GM10248 (cell line): ENCODE measurements around the gene EXD2.
"Not testable (repeated sequence)": the region's sequence is repeated elsewhere in the genome, so short reads cannot be mapped to it uniquely, and the experiment has no call there.

Source experiments
- CTCF ChIA-PET: fragments of 300-600 bp; sonication (Branson Sonifier 250); formaldehyde crosslinking; extraction: SDS; loops from one replicate; lab custom pipeline; 2021; ENCODE audit warnings: antibody characterized with exemption; lab: Yijun Ruan, JAX
- POLR2A ChIA-PET: fragments of 350-650 bp; sonication (Branson Sonifier 250); formaldehyde crosslinking; extraction: SDS; loops from one replicate; lab custom pipeline; 2020; ENCODE audit warnings: antibody characterized with exemption; lab: Yijun Ruan, JAX
- DNase-seq: peaks from one replicate; pipeline ENCODE4 v3.0.0; 2012; ENCODE audit errors: extremely low spot score
- CTCF ChIP-seq: IDR thresholded peaks from 2 replicates; pipeline ENCODE4 v1.5.1; 2012; ENCODE audit warnings: mild to moderate bottlenecking, low read depth; ENCODE audit errors: extremely low read depth, missing control alignments, control extremely low read depth

Gene EXD2

GRCh38 chr14:69275331-69275730, 84.0 kb downstream of the EXD2 start:
- no peak for TF ChIP-seq CTCF
- no peak for DNase-seq
- POLR2A ChIA-PET, result no interaction called here
- CTCF ChIA-PET, result interaction anchor here (1.0 to 2.5 kb wide), 4 partner anchors 8 to 32 kb away, joined by 3 to 5 read pairs (median 4); no protein-coding TSS in a partner anchor

GRCh38 chr14:69277356-69277755, 86.1 kb downstream of the EXD2 start:
- DNase-seq, CTCF ChIA-PET, POLR2A ChIA-PET: not testable (repeated sequence)

DNA sequence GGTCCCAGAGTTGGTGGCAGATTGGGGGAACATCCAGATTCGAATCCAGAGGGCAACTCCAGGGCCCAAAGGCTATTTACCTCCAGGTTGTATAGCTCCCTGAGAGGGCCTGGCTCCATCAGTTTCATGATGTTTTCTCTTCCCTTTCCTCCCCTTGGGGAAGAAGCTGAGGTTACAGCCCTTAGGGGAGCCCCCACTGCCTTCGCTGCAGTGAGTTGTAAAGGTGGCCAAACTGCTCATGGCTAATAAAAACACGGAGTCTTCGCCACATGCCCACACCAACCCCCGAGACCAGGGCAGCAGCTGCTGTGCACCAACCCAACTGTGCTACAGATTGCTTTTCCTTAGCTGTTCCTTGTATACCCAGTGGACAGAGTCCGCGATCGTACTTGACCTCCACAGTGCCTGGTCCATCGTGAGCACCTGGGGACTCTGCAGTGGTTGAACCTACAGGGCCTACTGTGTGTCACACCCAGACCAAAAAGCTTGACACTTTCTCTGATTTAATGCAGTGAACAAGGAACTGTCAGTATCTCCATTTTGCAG, 89.5 kb downstream of the EXD2 start:
- no peak for TF ChIP-seq CTCF
- CTCF ChIA-PET, result interaction anchor here (0.7 to 1.3 kb wide), 4 partner anchors 17 to 64 kb away, joined by 3 to 4 read pairs (median 3); no protein-coding TSS in a partner anchor
- no peak for DNase-seq
- POLR2A ChIA-PET, result no interaction called here

DNA sequence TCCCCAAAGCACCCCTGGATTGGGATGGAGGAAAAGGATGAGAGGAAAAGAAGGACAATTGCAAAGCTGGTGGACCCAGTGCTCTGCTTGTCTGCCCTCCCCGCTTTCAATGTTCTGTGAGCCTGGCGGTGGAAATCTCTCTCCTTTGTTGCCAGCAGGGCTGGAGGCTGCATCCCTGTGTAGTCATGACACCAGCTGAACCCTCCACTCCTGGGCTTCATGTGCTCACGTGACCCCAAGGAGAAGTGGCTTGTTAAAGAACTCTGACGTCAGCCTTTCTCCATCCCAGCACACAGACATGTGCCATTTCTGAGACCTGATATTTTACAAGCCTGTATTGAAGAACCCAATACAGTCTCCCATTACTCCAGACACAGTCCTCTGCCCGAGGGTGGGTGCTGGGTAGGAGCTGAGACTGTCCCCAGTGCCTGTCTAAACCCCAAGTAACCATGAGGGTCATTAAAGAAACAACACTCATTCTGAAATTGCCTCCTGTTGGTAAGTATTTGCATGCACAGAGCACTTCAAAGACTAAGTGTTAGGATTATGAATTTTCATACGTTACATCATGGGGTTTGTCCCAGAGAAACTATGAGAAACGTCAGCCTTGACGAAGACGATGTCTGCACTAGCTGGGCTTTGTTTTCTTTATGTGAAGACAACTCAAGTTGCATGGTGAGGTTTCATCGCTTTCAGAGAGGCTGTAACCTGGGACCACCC, 90.3 kb downstream of the EXD2 start:
- TF ChIP-seq CTCF, result no peak
- CTCF ChIA-PET, result interaction anchor here (0.6 to 2.6 kb wide), 7 partner anchors 16 to 53 kb away, joined by 3 to 8 read pairs (median 3); no protein-coding TSS in a partner anchor
- peak; percentile 62 for DNase-seq
- POLR2A ChIA-PET, result no interaction called here

- CTCF ChIA-PET, result interaction anchor here (1.3 to 2.6 kb wide), 4 partner anchors 20 to 182 kb away, joined by 3 to 8 read pairs (median 4); no protein-coding TSS in a partner anchor
- DNase-seq, result no peak
- POLR2A ChIA-PET, result no interaction called here
- TF ChIP-seq CTCF, result no peak
These were observed 91.2 kb downstream of the EXD2 start for GRCh38 chr14:69282448-69282847.

DNA sequence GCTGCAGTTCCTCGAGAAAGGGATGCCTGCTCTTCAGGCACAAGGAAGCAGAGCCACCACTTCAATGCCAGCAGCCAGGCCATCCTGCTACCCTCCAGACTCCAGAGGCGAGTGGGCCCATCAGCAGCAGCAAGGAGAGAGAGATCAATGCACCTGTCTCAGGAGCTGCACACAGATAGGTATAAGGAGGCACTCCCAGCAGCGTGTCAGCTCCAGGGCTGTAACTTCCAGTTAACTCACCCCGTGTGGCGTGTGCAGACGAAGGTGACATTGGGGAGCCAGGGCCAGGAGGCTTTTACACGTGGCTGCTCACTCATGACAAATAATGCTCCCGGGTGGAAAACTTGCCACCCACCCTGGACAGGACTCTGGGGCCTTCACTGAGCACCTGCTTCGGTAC, 92.9 kb downstream of the EXD2 start:
- no peak for DNase-seq
- POLR2A ChIA-PET, result no interaction called here
- CTCF ChIA-PET, result interaction anchor here (2.6 kb wide), 1 partner anchor 22 kb away, joined by 8 read pairs; no protein-coding TSS in a partner anchor
- TF ChIP-seq CTCF, result no peak
